ENCODE data around the gene PLTP. TPM values are rescaled to one million over a fixed set of nuclear protein-coding genes. Genes with fewer than 3 reads are reported as not detected.

PLTP gene
- total and polyA plus RNA-seq, 2 of the 13 experiments (the other 11 are each of a cell fraction or from before 2014, with no cell fraction given): 16.9 to 28.6 TPM

DNA sequence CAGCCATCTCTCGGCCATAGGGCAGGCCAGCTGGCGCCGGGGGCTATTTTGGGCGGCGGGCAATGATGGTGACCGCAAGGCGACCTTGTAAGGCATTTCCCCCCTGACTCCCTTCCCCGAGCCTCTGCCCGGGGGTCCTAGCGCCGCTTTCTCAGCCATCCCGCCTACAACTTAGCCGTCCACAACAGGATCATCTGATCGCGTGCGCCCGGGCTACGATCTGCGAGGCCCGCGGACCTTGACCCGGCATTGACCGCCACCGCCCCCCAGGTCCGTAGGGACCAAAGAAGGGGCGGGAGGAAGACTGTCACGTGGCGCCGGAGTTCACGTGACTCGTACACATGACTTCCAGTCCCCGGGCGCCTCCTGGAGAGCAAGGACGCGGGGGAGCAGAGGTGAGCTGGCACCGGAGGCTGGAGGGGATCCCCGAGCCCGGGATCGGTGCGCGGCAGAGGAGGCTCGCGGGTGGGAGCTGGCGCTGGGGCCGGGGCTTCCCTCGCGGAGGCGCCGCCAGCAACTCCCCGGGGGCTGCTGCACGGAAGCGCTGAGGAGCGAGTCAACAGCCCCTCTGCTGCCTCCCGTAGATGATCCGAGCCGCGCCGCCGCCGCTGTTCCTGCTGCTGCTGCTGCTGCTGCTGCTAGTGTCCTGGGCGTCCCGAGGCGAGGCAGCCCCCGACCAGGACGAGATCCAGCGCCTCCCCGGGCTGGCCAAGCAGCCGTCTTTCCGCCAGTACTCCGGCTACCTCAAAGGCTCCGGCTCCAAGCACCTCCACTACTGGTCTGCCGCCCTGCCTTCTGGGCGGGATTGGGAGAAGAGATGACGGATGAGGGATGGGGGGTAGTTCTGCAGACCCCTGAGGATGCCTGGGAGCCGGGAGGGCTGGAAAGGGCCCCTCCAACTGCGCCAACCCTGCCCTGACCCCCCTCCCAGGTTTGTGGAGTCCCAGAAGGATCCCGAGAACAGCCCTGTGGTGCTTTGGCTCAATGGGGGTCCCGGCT lies 20.7 kb downstream of the PLTP start, which contains the start of the genes CTSA and NEURL2 (continued):
- TF ChIP-seq, protein P1, sequence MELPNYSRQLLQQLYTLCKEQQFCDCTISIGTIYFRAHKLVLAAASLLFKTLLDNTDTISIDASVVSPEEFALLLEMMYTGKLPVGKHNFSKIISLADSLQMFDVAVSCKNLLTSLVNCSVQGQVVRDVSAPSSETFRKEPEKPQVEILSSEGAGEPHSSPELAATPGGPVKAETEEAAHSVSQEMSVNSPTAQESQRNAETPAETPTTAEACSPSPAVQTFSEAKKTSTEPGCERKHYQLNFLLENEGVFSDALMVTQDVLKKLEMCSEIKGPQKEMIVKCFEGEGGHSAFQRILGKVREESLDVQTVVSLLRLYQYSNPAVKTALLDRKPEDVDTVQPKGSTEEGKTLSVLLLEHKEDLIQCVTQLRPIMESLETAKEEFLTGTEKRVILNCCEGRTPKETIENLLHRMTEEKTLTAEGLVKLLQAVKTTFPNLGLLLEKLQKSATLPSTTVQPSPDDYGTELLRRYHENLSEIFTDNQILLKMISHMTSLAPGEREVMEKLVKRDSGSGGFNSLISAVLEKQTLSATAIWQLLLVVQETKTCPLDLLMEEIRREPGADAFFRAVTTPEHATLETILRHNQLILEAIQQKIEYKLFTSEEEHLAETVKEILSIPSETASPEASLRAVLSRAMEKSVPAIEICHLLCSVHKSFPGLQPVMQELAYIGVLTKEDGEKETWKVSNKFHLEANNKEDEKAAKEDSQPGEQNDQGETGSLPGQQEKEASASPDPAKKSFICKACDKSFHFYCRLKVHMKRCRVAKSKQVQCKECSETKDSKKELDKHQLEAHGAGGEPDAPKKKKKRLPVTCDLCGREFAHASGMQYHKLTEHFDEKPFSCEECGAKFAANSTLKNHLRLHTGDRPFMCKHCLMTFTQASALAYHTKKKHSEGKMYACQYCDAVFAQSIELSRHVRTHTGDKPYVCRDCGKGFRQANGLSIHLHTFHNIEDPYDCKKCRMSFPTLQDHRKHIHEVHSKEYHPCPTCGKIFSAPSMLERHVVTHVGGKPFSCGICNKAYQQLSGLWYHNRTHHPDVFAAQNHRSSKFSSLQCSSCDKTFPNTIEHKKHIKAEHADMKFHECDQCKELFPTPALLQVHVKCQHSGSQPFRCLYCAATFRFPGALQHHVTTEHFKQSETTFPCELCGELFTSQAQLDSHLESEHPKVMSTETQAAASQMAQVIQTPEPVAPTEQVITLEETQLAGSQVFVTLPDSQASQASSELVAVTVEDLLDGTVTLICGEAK (IDR thresholded peaks at IDR 0.05): no peak
- TF ChIP-seq, protein P1 (CRISPR knock-in tag; IDR thresholded peaks at IDR 0.05): peak; percentile 94; the same call in 1 of the 2 replicates
- peak; percentile 99 for TF ChIP-seq ZNF781 (CRISPR knock-in tag; IDR thresholded peaks at IDR 0.05; ENCODE audit: borderline replicate concordance, not compliant biosample characterization)
- no peak for TF ChIP-seq PLRG1 (conservative IDR thresholded peaks at IDR 0.05)
- peak; percentile 91 for TF ChIP-seq RBM39 (IDR thresholded peaks at IDR 0.05; ENCODE audit: low read depth, low read length, poor library complexity, severe bottlenecking)
- TF ChIP-seq ZNF577 (CRISPR knock-in tag; IDR thresholded peaks at IDR 0.05; ENCODE audit: borderline replicate concordance, low read depth): 0 out of 2 replicates have a peak, but pooled peaks have one; percentile 48
- TF ChIP-seq, protein P2, sequence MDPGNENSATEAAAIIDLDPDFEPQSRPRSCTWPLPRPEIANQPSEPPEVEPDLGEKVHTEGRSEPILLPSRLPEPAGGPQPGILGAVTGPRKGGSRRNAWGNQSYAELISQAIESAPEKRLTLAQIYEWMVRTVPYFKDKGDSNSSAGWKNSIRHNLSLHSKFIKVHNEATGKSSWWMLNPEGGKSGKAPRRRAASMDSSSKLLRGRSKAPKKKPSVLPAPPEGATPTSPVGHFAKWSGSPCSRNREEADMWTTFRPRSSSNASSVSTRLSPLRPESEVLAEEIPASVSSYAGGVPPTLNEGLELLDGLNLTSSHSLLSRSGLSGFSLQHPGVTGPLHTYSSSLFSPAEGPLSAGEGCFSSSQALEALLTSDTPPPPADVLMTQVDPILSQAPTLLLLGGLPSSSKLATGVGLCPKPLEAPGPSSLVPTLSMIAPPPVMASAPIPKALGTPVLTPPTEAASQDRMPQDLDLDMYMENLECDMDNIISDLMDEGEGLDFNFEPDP (CRISPR knock-in tag; conservative IDR thresholded peaks at IDR 0.05): no peak
- TF ChIP-seq, protein P3, sequence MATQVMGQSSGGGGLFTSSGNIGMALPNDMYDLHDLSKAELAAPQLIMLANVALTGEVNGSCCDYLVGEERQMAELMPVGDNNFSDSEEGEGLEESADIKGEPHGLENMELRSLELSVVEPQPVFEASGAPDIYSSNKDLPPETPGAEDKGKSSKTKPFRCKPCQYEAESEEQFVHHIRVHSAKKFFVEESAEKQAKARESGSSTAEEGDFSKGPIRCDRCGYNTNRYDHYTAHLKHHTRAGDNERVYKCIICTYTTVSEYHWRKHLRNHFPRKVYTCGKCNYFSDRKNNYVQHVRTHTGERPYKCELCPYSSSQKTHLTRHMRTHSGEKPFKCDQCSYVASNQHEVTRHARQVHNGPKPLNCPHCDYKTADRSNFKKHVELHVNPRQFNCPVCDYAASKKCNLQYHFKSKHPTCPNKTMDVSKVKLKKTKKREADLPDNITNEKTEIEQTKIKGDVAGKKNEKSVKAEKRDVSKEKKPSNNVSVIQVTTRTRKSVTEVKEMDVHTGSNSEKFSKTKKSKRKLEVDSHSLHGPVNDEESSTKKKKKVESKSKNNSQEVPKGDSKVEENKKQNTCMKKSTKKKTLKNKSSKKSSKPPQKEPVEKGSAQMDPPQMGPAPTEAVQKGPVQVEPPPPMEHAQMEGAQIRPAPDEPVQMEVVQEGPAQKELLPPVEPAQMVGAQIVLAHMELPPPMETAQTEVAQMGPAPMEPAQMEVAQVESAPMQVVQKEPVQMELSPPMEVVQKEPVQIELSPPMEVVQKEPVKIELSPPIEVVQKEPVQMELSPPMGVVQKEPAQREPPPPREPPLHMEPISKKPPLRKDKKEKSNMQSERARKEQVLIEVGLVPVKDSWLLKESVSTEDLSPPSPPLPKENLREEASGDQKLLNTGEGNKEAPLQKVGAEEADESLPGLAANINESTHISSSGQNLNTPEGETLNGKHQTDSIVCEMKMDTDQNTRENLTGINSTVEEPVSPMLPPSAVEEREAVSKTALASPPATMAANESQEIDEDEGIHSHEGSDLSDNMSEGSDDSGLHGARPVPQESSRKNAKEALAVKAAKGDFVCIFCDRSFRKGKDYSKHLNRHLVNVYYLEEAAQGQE (IDR thresholded peaks at IDR 0.05; ENCODE audit: borderline replicate concordance in 1 of 2, low read depth in 1 of 2, low read length in 2 of 2): peak in 1 of 2 experiments; percentile 80; a peak in 2 of 4 replicates
- TF ChIP-seq ASH2L (IDR thresholded peaks at IDR 0.05; ENCODE audit: insufficient read length, low read depth, low read length): peak; percentile 75
- TF ChIP-seq, protein P4, sequence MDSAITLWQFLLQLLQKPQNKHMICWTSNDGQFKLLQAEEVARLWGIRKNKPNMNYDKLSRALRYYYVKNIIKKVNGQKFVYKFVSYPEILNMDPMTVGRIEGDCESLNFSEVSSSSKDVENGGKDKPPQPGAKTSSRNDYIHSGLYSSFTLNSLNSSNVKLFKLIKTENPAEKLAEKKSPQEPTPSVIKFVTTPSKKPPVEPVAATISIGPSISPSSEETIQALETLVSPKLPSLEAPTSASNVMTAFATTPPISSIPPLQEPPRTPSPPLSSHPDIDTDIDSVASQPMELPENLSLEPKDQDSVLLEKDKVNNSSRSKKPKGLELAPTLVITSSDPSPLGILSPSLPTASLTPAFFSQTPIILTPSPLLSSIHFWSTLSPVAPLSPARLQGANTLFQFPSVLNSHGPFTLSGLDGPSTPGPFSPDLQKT (CRISPR knock-in tag; IDR thresholded peaks at IDR 0.05; ENCODE audit: borderline replicate concordance): peak; percentile 80; the same call in 1 of the 2 replicates

Measured in HepG2 (cell line).